Esophagus muscularis mucosa (tissue), 4 donors: Measurements from ENCODE around the gene FRZB. TPM values are rescaled to one million over a fixed set of nuclear protein-coding genes. Genes with fewer than 3 reads are reported as not detected.

ENCODE experiments used
- DNase-seq: peaks from one replicate; pipeline ENCODE4 v3.0.0-alpha.2; 2017; ENCODE audit errors: extremely low spot score
- H3K27ac ChIP-seq, 4 donors: fragments of 200-600 bp; sonication (generic); replicated peaks in 1 of 4; 1 replicate in 3 of 4; 2 replicates in 1 of 4; pipeline ENCODE4 v1.5.1; 2016 to 2019; ENCODE audit warnings: mild to moderate bottlenecking in 1 of 4
- H3K27me3 ChIP-seq, 4 donors: fragments of 200-600 bp; sonication (generic); one replicate each; pipeline versions ENCODE4 v1.5.1 to v1.6.0; 2016 to 2019
- H3K36me3 ChIP-seq, 4 donors: fragments of 200-600 bp; sonication (generic); one replicate each; pipeline ENCODE4 v1.5.1; 2016 to 2019
- H3K4me1 ChIP-seq, 4 donors: fragments of 200-600 bp; sonication (generic); one replicate each; pipeline ENCODE4 v1.5.1; 2016 to 2019
- H3K4me3 ChIP-seq, 4 donors: fragments of 200-600 bp; sonication (generic); 1 replicate in 2 of 4; 2 replicates in 2 of 4; pipeline ENCODE4 v1.5.1; 2016 to 2019; ENCODE audit warnings: mild to moderate bottlenecking in 4 of 4, moderate library complexity in 1 of 4
- H3K9me3 ChIP-seq, 4 donors: fragments of 200-600 bp; sonication (generic); 1 replicate in 3 of 4; 2 replicates in 1 of 4; pipeline ENCODE4 v1.5.1; 2016 to 2019
- CTCF ChIP-seq, 3 experiments: fragments of 200-600 bp in 2 of 3; fragments of 450-650 bp in 1 of 3; sonication (generic) in 2 of 3; IDR thresholded peaks; one replicate each; pipeline ENCODE4 v1.5.1; 2017 to 2019; ENCODE audit warnings: antibody characterized with exemption in 3 of 3, mild to moderate bottlenecking in 2 of 3, moderate library complexity in 1 of 3
- EP300 ChIP-seq: sonication (generic); formaldehyde crosslinking; IDR thresholded peaks from one replicate; pipeline ENCODE4 v1.6.1; 2017; ENCODE audit warnings: antibody characterized with exemption
- POLR2A ChIP-seq: fragments of 450-650 bp; IDR thresholded peaks from one replicate; pipeline ENCODE4 v1.6.1; 2017; ENCODE audit warnings: antibody characterized with exemption, moderate library complexity, mild to moderate bottlenecking, low read depth
- POLR2AphosphoS5 ChIP-seq, 2 donors: sonication (generic); formaldehyde crosslinking; IDR thresholded peaks; one replicate each; pipeline ENCODE4 v1.6.1; 2017; ENCODE audit warnings: antibody characterized with exemption in 2 of 2
- WGBS: methylation state at CpG from one replicate; pipeline ENCODE4 v1.1.5; 2018; 5-methylcytosine and 5-hydroxymethylcytosine counted together
- intact Hi-C: fragments of 100-400 bp; cut with DNase I; formaldehyde crosslinking; loops from one replicate; pipeline ENCODE4 v1.15.1; 2023
- total RNA-seq, 4 donors: library from RNA; depleted of rRNA; stranded (reverse); fragments of >200 nt; gene quantifications; one replicate each; pipeline versions ENCODE4 v1.1.0 to v1.2.1, GENCODE V29; 2016

Gene FRZB
- total RNA-seq, 4 donors from 2014 or later, result 10.1 to 46.9 (median 13.1) TPM

- Histone ChIP-seq H3K4me1 (peaks cover 0 to 26% (median 5%) of the 10 kb centered on the region in 4 donors), H3K27ac (no peak overlapping the region), H3K27me3 (no peaks in the 10 kb centered on the region), H3K36me3 (no peaks in the 10 kb centered on the region), H3K4me3 (no peak overlapping the region), H3K9me3 (no peaks in the 10 kb centered on the region)
- TF ChIP-seq POLR2AphosphoS5 (IDR thresholded peaks at IDR 0.05) (no peak), POLR2A (no peak), CTCF (IDR thresholded peaks at IDR 0.05) (no peak), EP300 (no peak)
- intact Hi-C loops, result no loop called here
- DNase-seq, result no peak
- 76% methylated on average over 3 of the region's 3 CpGs for WGBS
Observed at GRCh38 chr2:182890773-182891378, 24.4 kb upstream of the FRZB start.

DNA sequence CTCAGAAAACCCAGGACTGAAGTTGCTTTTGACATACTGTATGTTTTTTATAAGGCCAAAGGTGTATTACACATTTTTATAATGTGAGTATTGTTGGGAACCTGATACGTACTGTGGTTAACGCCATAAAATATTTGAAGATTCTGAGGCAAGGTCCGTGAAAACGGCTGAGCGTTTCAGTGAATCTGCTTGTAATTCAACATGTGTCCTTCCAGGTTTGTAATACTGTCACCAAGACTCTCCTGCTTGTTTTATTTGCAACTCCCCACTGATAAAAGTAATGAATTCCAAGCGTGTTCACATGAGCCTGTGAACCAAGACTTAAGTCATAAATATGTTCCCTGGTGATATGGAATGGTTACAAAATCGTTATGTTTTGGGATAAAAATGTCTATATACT lies 23.9 kb upstream of the FRZB start:
- H3K4me3 ChIP-seq, result no peak overlapping the region
- 86% methylated on average over 7 of the region's 7 CpGs for WGBS
- DNase-seq, result no peak
- no peaks in the 10 kb centered on the region for H3K36me3 ChIP-seq
- intact Hi-C loops, result no loop called here
- H3K4me1 ChIP-seq, result peaks cover 0 to 26% (median 5%) of the 10 kb centered on the region in 4 donors
- no peaks in the 10 kb centered on the region for H3K9me3 ChIP-seq
- no peak for TF ChIP-seq CTCF (IDR thresholded peaks at IDR 0.05)
- no peak for TF ChIP-seq POLR2AphosphoS5 (IDR thresholded peaks at IDR 0.05)
- H3K27ac ChIP-seq, result no peak overlapping the region
- H3K27me3 ChIP-seq, result no peaks in the 10 kb centered on the region

- no peak for TF ChIP-seq EP300
- TF ChIP-seq CTCF (IDR thresholded peaks at IDR 0.05), result no peak
- no peak for TF ChIP-seq POLR2A
- no peak for TF ChIP-seq POLR2AphosphoS5 (IDR thresholded peaks at IDR 0.05)
- no peak overlapping the region for H3K4me3 ChIP-seq
- WGBS, result 90% methylated on average over 4 of the region's 4 CpGs
- intact Hi-C loops, result no loop called here
- H3K27me3 ChIP-seq, result no peaks in the 10 kb centered on the region
- DNase-seq, result no peak
- no peaks in the 10 kb centered on the region for H3K9me3 ChIP-seq
- peaks cover 0 to 14% (median 2%) of the 10 kb centered on the region in 4 donors for H3K4me1 ChIP-seq
- no peak overlapping the region for H3K27ac ChIP-seq
- no peaks in the 10 kb centered on the region for H3K36me3 ChIP-seq
Observed at GRCh38 chr2:182887753-182888415, 21.4 kb upstream of the FRZB start.

DNA sequence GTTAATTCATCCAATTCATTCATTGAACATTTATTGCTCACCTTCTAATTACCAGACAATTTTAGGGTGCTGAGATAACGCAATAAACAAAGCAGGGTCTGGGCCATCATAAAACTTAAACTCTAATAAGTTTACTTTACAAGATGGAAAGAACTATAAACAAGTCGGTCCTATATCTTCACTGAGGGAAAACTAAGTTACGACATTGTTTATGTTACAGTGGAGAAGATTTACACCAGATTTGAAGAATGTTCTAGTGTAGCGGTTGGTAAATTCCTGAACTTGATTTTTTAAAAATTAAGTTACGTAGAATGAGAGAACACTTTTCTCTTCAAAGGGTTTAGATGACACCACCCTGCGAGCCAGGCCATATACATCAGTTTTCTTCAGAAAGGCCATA lies 20.7 kb upstream of the FRZB start:
- TF ChIP-seq POLR2AphosphoS5 (IDR thresholded peaks at IDR 0.05), result no peak
- TF ChIP-seq CTCF (IDR thresholded peaks at IDR 0.05), result no peak
- no peak for TF ChIP-seq POLR2A
- TF ChIP-seq EP300, result no peak
- no peak overlapping the region for H3K4me3 ChIP-seq
- H3K9me3 ChIP-seq, result no peaks in the 10 kb centered on the region
- no peaks in the 10 kb centered on the region for H3K27me3 ChIP-seq
- no peaks in the 10 kb centered on the region for H3K36me3 ChIP-seq
- H3K4me1 ChIP-seq, result peaks cover 0 to 14% (median 2%) of the 10 kb centered on the region in 4 donors
- H3K27ac ChIP-seq, result no peak overlapping the region
- 44% methylated on average over 6 of the region's 6 CpGs for WGBS
- DNase-seq, result no peak
- intact Hi-C loops, result no loop called here
